SK-N-SH (cell line): ENCODE measurements around the gene CD5L.

Experiments used
- CHD2 ChIP-seq: fragments of 150-350 bp; IDR thresholded peaks from 2 replicates; pipeline ENCODE4 v1.6.1; 2018; ENCODE audit warnings: low read length; ENCODE audit not compliant: partially characterized antibody
- CTCF ChIP-seq: fragments of 200-600 bp; sonication (generic); IDR thresholded peaks from 2 replicates; pipeline ENCODE4 v1.6.1; 2017; ENCODE audit warnings: antibody characterized with exemption, mild to moderate bottlenecking, moderate library complexity
- EP300 ChIP-seq, 2 experiments: IDR thresholded peaks; 2 replicates each; pipeline versions ENCODE4 v1.4.0 to v1.6.1; 2012; ENCODE audit warnings: borderline replicate concordance in 1 of 2, low read depth in 1 of 2, low read length in 1 of 2
- EZH2phosphoT487 ChIP-seq: fragments of 200-600 bp; sonication (generic); IDR thresholded peaks from 2 replicates; pipeline ENCODE4 v1.6.1; 2017; ENCODE audit warnings: low read depth, mixed run types, mild to moderate bottlenecking, antibody characterized with exemption, moderate library complexity, borderline replicate concordance
- FOXM1 ChIP-seq: IDR thresholded peaks from 2 replicates; pipeline ENCODE4 v1.4.0; 2012; ENCODE audit warnings: low read depth, mild to moderate bottlenecking
- IRF3 ChIP-seq: fragments of 150-350 bp; IDR thresholded peaks from 2 replicates; pipeline ENCODE4 v1.6.1; 2016; ENCODE audit warnings: mild to moderate bottlenecking, low read depth, low read length
- MEF2A ChIP-seq: IDR thresholded peaks from 2 replicates; pipeline ENCODE4 v1.4.0; 2012; ENCODE audit warnings: low read depth, borderline replicate concordance
- NFIC ChIP-seq: IDR thresholded peaks from 2 replicates; pipeline ENCODE4 v1.4.0; 2012; ENCODE audit warnings: borderline replicate concordance
- POLR2AphosphoS5 ChIP-seq: IDR thresholded peaks from 2 replicates; pipeline ENCODE4 v1.6.1; 2012; ENCODE audit warnings: low read depth, low read length
- TAF1 ChIP-seq: IDR thresholded peaks from 2 replicates; pipeline ENCODE4 v1.6.1; 2012; ENCODE audit warnings: low read depth, mild to moderate bottlenecking, low read length, moderate library complexity, borderline replicate concordance
- TCF12 ChIP-seq: IDR thresholded peaks from 2 replicates; pipeline ENCODE4 v1.4.0; 2012
- ZBTB33 ChIP-seq: IDR thresholded peaks from 2 replicates; pipeline ENCODE4 v1.4.0; 2012; ENCODE audit warnings: low read depth, borderline replicate concordance

- TF ChIP-seq CHD2 (no peak), EP300 (IDR thresholded peaks at IDR 0.05; ENCODE audit: borderline replicate concordance in 1 of 2, low read depth in 1 of 2, low read length in 1 of 2) (no peak), POLR2AphosphoS5 (no peak), CTCF (no peak), ZBTB33 (no peak), EZH2phosphoT487 (no peak), FOXM1 (no peak), TCF12 (no peak), MEF2A (no peak), IRF3 (no peak), NFIC (no peak), TAF1 (no peak)
Observed at GRCh38 chr1:157862114-157863070, 20.8 kb upstream of the CD5L start.
